Neural cell (in vitro differentiated cells): ENCODE measurements around the gene ASCL5. TPM values are rescaled to one million over a fixed set of nuclear protein-coding genes. Genes with fewer than 3 reads are reported as not detected.

Experiments
- H2AFZ ChIP-seq: fragments of 200-600, 300-800 bp; sonication (generic), shearing (Covaris generic); 2 replicates; pipeline ENCODE4 v1.6.0; 2014; ENCODE audit warnings: low read depth, mild to moderate bottlenecking, antibody characterized with exemption, low read length, moderate library complexity
- H3F3A ChIP-seq: fragments of 200-600 bp; shearing (Covaris generic); 2 replicates; pipeline ENCODE4 v1.6.1; 2016; ENCODE audit warnings: mild to moderate bottlenecking, moderate library complexity, mixed read lengths, antibody characterized with exemption, low read length; ENCODE audit not compliant: insufficient read depth, poor library complexity, severe bottlenecking
- H3K27ac ChIP-seq: fragments of 200-600, 300-800 bp; sonication (generic), shearing (Covaris generic); 2 replicates; pipeline ENCODE4 v1.5.1; 2014; ENCODE audit warnings: mild to moderate bottlenecking, low read length, moderate library complexity
- H3K27me3 ChIP-seq: fragments of 300-800, 200-600 bp; sonication (generic), shearing (Covaris generic); 2 replicates; pipeline ENCODE4 v1.6.0; 2014; ENCODE audit warnings: mild to moderate bottlenecking, low read depth, low read length, moderate library complexity; ENCODE audit not compliant: insufficient read depth
- H3K36me3 ChIP-seq: fragments of 300-800, 200-600 bp; sonication (generic), shearing (Covaris generic); 2 replicates; pipeline ENCODE4 v1.5.1; 2014; ENCODE audit warnings: mild to moderate bottlenecking, antibody characterized with exemption, low read length, moderate library complexity; ENCODE audit not compliant: insufficient read depth
- H3K4me2 ChIP-seq: fragments of 300-800, 200-600 bp; sonication (generic), shearing (Covaris generic); 2 replicates; pipeline ENCODE4 v1.6.0; 2014; ENCODE audit warnings: mild to moderate bottlenecking, low read length
- H3K4me3 ChIP-seq: fragments of 300-800, 200-600 bp; sonication (generic), shearing (Covaris generic); 2 replicates; pipeline ENCODE4 v1.5.1; 2014; ENCODE audit warnings: mild to moderate bottlenecking, low read length, moderate library complexity
- H3K79me2 ChIP-seq: fragments of 200-600 bp; shearing (Covaris generic); replicated peaks from 2 replicates; pipeline ENCODE4 v1.6.0; 2014; ENCODE audit warnings: mild to moderate bottlenecking, low read length, moderate library complexity; ENCODE audit not compliant: insufficient read depth
- H3K9ac ChIP-seq: fragments of 300-800, 200-600 bp; sonication (generic), shearing (Covaris generic); 2 replicates; pipeline ENCODE4 v1.6.1; 2016; ENCODE audit warnings: mild to moderate bottlenecking, low read length, mixed read lengths
- H3K9me2 ChIP-seq: fragments of 200-600 bp; shearing (Covaris generic); 2 replicates; pipeline ENCODE4 v1.6.1; 2016; ENCODE audit warnings: mild to moderate bottlenecking, low read length, mixed read lengths; ENCODE audit not compliant: insufficient read depth
- H3K9me3 ChIP-seq: fragments of 200-600, 300-800 bp; sonication (generic), shearing (Covaris generic); 2 replicates; pipeline ENCODE4 v1.6.1; 2016; ENCODE audit warnings: mild to moderate bottlenecking, mixed run types, low read length, moderate library complexity, mixed read lengths
- H4K20me1 ChIP-seq: fragments of 200-600 bp; shearing (Covaris generic); 2 replicates; pipeline ENCODE4 v1.6.1; 2016; ENCODE audit warnings: mild to moderate bottlenecking, mixed run types; ENCODE audit not compliant: insufficient read depth
- EP300 ChIP-seq: fragments of 450-650 bp; conservative IDR thresholded peaks from 2 replicates; pipeline ENCODE4 v1.6.1; 2014; ENCODE audit warnings: antibody characterized with exemption, mild to moderate bottlenecking, moderate library complexity; ENCODE audit not compliant: poor library complexity, severe bottlenecking
- EZH2 ChIP-seq: fragments of 200-600, 300-800 bp; shearing (Covaris generic), sonication (generic); IDR thresholded peaks from 2 replicates; pipeline ENCODE4 v1.6.1; 2014; ENCODE audit warnings: antibody characterized with exemption, low read length, borderline replicate concordance, mild to moderate bottlenecking; ENCODE audit not compliant: insufficient read depth, poor library complexity, severe bottlenecking
- POLR2AphosphoS5 ChIP-seq: IDR thresholded peaks from 2 replicates; pipeline ENCODE4 v1.6.1; 2012
- RAD21 ChIP-seq: fragments of 450-650 bp; conservative IDR thresholded peaks from 2 replicates; pipeline ENCODE4 v1.6.1; 2014; ENCODE audit warnings: antibody characterized with exemption, mild to moderate bottlenecking, moderate library complexity
- TAF1 ChIP-seq: IDR thresholded peaks from 2 replicates; pipeline ENCODE4 v1.6.1; 2012; ENCODE audit warnings: low read depth
- polyA plus RNA-seq: library from polyadenylated mRNA; depleted of rRNA; stranded (reverse); fragments of >200 nt; gene quantifications from 2 replicates; pipeline ENCODE4 v1.2.3, GENCODE V29; 2014

The ASCL5 gene
- polyA plus RNA-seq, 1 donor from 2014 or later = not detected

DNA sequence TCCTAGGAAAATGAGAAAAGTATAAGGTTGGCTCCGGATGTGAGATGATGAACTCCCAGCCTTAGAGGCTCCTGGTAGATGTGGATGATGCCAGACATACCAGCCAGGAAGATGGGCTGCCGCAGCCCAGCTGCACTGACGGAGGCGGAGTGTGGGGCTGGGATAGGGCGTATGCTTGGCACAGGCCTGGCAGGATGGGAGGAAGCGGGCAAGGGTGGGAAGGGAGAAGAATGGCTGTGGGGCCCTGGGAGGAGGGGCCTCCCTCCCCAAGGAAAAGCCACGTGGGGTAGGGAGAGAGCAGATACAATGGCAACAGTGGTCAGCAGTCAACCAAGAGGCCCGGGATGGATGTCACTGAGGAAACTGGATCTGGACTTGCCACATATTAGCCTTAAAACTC is 62.2 kb downstream of the ASCL5 start:
- H3K9me2 ChIP-seq = no peaks in the 10 kb centered on the region
- H2AFZ ChIP-seq = no peak overlapping the region
- no peak overlapping the region for H3K4me3 ChIP-seq
- H3K27me3 ChIP-seq = no peaks in the 10 kb centered on the region
- no peaks in the 10 kb centered on the region for H3K79me2 ChIP-seq
- H3K9me3 ChIP-seq = no peaks in the 10 kb centered on the region
- no peak overlapping the region for H3K4me2 ChIP-seq
- H3F3A ChIP-seq = no peaks in the 10 kb centered on the region
- H3K36me3 ChIP-seq = no peaks in the 10 kb centered on the region
- no peak overlapping the region for H3K9ac ChIP-seq
- TF ChIP-seq POLR2AphosphoS5 = no peak
- no peak for TF ChIP-seq EZH2
- TF ChIP-seq TAF1 = no peak
- no peak for TF ChIP-seq EP300
- no peak for TF ChIP-seq RAD21
- H4K20me1 ChIP-seq = no peaks in the 10 kb centered on the region
- no peak overlapping the region for H3K27ac ChIP-seq

Other genes starting within 250 kb of the ASCL5 start
- gene INAVA, start 232.3 kb downstream of the ASCL5 start, polyA plus RNA-seq = 1.3 and 3.1 TPM in 2 replicates
- gene KIF21B, start 103.5 kb downstream of the ASCL5 start, polyA plus RNA-seq = 53.7 and 73.7 TPM in 2 replicates
- gene CACNA1S, start 14.8 kb downstream of the ASCL5 start, polyA plus RNA-seq = 0.05 and 0.14 TPM in 2 replicates
- 182 and 193 TPM in 2 replicates for gene TMEM9, start 27.3 kb upstream of the ASCL5 start, polyA plus RNA-seq
- not detected in 2 replicates for gene IGFN1, start 63.6 kb upstream of the ASCL5 start, polyA plus RNA-seq
- gene PKP1, start 156.3 kb upstream of the ASCL5 start, polyA plus RNA-seq = not detected in 2 replicates